Subcutaneous abdominal adipose tissue (tissue), 5 donors: ENCODE data around the gene FAM236A.
"Not testable (repeated sequence)": the region's sequence is repeated elsewhere in the genome, so short reads cannot be mapped to it uniquely, and the experiment has no call there.

Experiments
- H3K27ac ChIP-seq: one replicate; pipeline ENCODE4 v1.7.0; 2013; ENCODE audit warnings: low read depth, mild to moderate bottlenecking, inconsistent platforms, low read length, moderate library complexity
- H3K27me3 ChIP-seq, 5 donors: one replicate each; pipeline ENCODE4 v1.7.0; 2013; ENCODE audit warnings: low read length in 5 of 5, inconsistent platforms in 1 of 5; ENCODE audit not compliant: control insufficient read depth in 5 of 5, insufficient read depth in 4 of 5
- H3K36me3 ChIP-seq, 5 donors: one replicate each; pipeline ENCODE4 v1.7.0; 2013; ENCODE audit warnings: low read length in 5 of 5; ENCODE audit not compliant: control insufficient read depth in 5 of 5, insufficient read depth in 5 of 5
- H3K4me1 ChIP-seq, 5 donors: one replicate each; pipeline ENCODE4 v1.7.0; 2013; ENCODE audit warnings: low read length in 5 of 5, mild to moderate bottlenecking in 3 of 5, moderate library complexity in 1 of 5; ENCODE audit not compliant: control insufficient read depth in 5 of 5, insufficient read depth in 5 of 5
- H3K4me3 ChIP-seq, 5 donors: one replicate each; pipeline ENCODE4 v1.7.0; 2013; ENCODE audit warnings: low read length in 5 of 5, low read depth in 1 of 5
- H3K9ac ChIP-seq, 5 donors: one replicate each; pipeline ENCODE4 v1.7.0; 2013; ENCODE audit warnings: low read length in 5 of 5, mild to moderate bottlenecking in 4 of 5, moderate library complexity in 3 of 5
- H3K9me3 ChIP-seq, 5 donors: one replicate each; pipeline ENCODE4 v1.7.0; 2013; ENCODE audit warnings: low read length in 5 of 5; ENCODE audit not compliant: control insufficient read depth in 5 of 5
- donor health status: healthy.
- donor health status: healthy.
- donor health status: healthy.
- donor health status: healthy.
- donor health status: healthy.

FAM236A gene

DNA sequence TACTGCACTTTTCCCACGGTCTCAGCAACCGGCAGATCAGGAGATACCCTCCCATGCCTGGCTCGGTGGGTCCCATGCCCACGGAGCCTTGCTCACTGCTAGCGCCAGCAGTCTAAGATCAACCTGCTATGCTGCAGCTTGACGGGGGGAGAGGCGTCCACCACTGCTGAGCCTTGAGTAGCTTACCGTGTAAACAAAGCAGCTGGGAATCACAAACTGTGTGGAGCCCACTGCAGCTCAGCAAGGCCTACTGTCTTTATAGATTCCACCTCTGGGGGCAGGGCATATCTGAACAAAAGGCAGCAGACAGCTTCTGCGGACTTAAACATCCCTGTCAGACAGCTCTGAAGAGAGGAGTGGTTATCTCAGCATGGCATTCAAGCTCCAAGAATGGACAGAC is 22.0 kb downstream of the FAM236A start:
- H3K4me1 ChIP-seq, H3K27me3 ChIP-seq, H3K9me3 ChIP-seq, H3K9ac ChIP-seq, H3K36me3 ChIP-seq, H3K4me3 ChIP-seq, H3K27ac ChIP-seq: not testable (repeated sequence)

DNA sequence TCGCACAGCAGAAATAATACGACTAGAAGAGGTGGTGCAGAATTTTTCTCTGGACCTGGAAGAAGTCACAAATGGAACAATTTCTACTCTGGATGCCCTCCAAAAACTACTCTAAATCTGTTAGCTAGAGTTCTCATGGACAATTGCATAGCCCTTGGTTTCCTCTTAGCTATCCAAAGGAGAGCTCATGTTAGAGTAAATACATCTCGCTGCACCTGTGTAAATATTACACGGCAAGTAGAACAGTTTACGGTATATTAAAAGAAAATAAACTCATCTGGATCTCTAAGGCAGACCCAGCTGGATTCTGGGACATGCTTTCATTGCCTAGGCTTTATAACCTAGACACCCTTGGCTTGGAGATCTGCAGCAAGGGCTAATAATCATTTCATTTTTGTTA is 33.9 kb downstream of the FAM236A start:
- not testable (repeated sequence) for H3K27me3 ChIP-seq, H3K9ac ChIP-seq, H3K36me3 ChIP-seq, H3K27ac ChIP-seq, H3K4me1 ChIP-seq, H3K4me3 ChIP-seq, H3K9me3 ChIP-seq

- H3K4me3 ChIP-seq, H3K4me1 ChIP-seq, H3K36me3 ChIP-seq, H3K27me3 ChIP-seq, H3K9ac ChIP-seq, H3K27ac ChIP-seq, H3K9me3 ChIP-seq: not testable (repeated sequence)
These were observed 36.9 kb downstream of the FAM236A start for GRCh38 chrX:72974885-72975284.

DNA sequence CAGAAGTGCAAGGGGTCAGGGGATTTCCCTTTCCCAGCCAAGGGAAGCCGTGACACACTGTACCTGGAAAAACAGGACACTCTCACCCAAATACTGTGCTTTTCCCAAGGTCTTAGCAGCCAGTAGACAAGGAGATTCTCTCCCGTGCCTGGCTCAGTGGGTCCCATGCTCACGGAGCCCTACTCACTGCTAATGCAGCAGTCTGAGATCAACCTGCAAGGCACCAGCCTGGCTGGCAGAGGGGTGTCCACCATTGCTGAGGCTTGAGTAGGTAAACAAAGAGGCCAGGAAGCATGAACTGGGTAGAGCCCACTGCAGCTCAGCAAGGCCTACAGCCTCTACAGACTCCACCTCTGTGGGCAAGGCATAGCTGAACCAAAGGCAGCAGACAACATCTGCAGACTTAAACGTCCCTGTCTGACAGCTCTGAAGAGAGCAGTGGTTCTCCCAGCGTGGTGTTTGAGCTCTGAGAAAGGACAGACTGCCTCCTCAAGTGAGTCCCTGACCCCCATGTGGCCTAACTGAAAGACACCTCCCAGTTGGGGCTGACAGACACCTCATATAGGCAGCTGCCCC is 43.0 kb downstream of the FAM236A start:
- not testable (repeated sequence) for H3K36me3 ChIP-seq, H3K9me3 ChIP-seq

More for the DNA sequence above, 43.0 kb downstream of the FAM236A start:
- not testable (repeated sequence) for H3K4me1 ChIP-seq, H3K27me3 ChIP-seq, H3K9ac ChIP-seq, H3K27ac ChIP-seq, H3K4me3 ChIP-seq
